ENCODE results near the gene CELF5. TPM values are rescaled to one million over a fixed set of nuclear protein-coding genes. Genes with fewer than 3 reads are reported as not detected.

Gene CELF5
- total RNA-seq, 4 donors from 2014 or later = not detected

- intact Hi-C loops (cut with DNase I; ENCODE audit: low total_unique reads) (no loop called here), in situ Hi-C loops (cut with MboI; ENCODE audit: low sequenced_read_pairs in 4 of 4) (no loop called here)
- ATAC-seq = no peak
- H3K4me3 ChIP-seq = no peak overlapping the region
- no peaks in the 10 kb centered on the region for H3K4me1 ChIP-seq
- peaks cover 0 to 7% (median 0%) of the 10 kb centered on the region in 3 donors for H3K9me3 ChIP-seq
- H3K27me3 ChIP-seq = peaks cover 0 to 6% (median 4%) of the 10 kb centered on the region in 3 donors
- no peak overlapping the region for H3K27ac ChIP-seq
- no peak for DNase-seq
- TF ChIP-seq CTCF (IDR thresholded peaks at IDR 0.05 in 4 of 5, conservative IDR thresholded peaks at IDR 0.05 in 1 of 5) (no peak), POLR2A (IDR thresholded peaks at IDR 0.05) (no peak)
- no peaks in the 10 kb centered on the region for H3K36me3 ChIP-seq
These were observed 28.2 kb downstream of the CELF5 start for GRCh38 chr19:3252650-3253049.

GRCh38 chr19:3253270-3253669 lies 28.8 kb downstream of the CELF5 start:
- peaks cover 0 to 8% (median 4%) of the 10 kb centered on the region in 3 donors for H3K27me3 ChIP-seq
- H3K4me3 ChIP-seq = no peak overlapping the region
- H3K27ac ChIP-seq = no peak overlapping the region
- no peaks in the 10 kb centered on the region for H3K4me1 ChIP-seq
- DNase-seq (no peak), ATAC-seq (no peak)
- intact Hi-C loops (cut with DNase I; ENCODE audit: low total_unique reads) = no loop called here
- in situ Hi-C loops (cut with MboI; ENCODE audit: low sequenced_read_pairs in 4 of 4) = no loop called here
- no peak for TF ChIP-seq POLR2A (IDR thresholded peaks at IDR 0.05)
- no peak for TF ChIP-seq CTCF (IDR thresholded peaks at IDR 0.05 in 4 of 5, conservative IDR thresholded peaks at IDR 0.05 in 1 of 5)
- H3K9me3 ChIP-seq = peaks cover 0 to 7% (median 0%) of the 10 kb centered on the region in 3 donors
- no peaks in the 10 kb centered on the region for H3K36me3 ChIP-seq

- DNase-seq (no peak), ATAC-seq (no peak)
- Histone ChIP-seq H3K36me3 (no peaks in the 10 kb centered on the region), H3K27ac (no peak overlapping the region), H3K4me3 (no peak overlapping the region), H3K9me3 (peaks cover 0 to 7% (median 0%) of the 10 kb centered on the region in 3 donors), H3K4me1 (no peaks in the 10 kb centered on the region), H3K27me3 (peaks cover 0 to 8% (median 4%) of the 10 kb centered on the region in 3 donors)
- TF ChIP-seq POLR2A (IDR thresholded peaks at IDR 0.05) (no peak), CTCF (IDR thresholded peaks at IDR 0.05 in 4 of 5, conservative IDR thresholded peaks at IDR 0.05 in 1 of 5) (no peak)
- intact Hi-C loops (cut with DNase I; ENCODE audit: low total_unique reads) = no loop called here
- in situ Hi-C loops (cut with MboI; ENCODE audit: low sequenced_read_pairs in 4 of 4) = no loop called here
These were observed 30.1 kb downstream of the CELF5 start for GRCh38 chr19:3254520-3254919.

GRCh38 chr19:3257071-3257470 lies 32.6 kb downstream of the CELF5 start:
- H3K27me3 ChIP-seq = peaks cover 0 to 5% (median 2%) of the 10 kb centered on the region in 3 donors
- in situ Hi-C loops (cut with MboI; ENCODE audit: low sequenced_read_pairs in 4 of 4) (no loop called here), intact Hi-C loops (cut with DNase I; ENCODE audit: low total_unique reads) (no loop called here)

More at GRCh38 chr19:3257071-3257470, 32.6 kb downstream of the CELF5 start:
- ATAC-seq (no peak), DNase-seq (no peak)
- Histone ChIP-seq H3K27ac (no peak overlapping the region), H3K36me3 (no peaks in the 10 kb centered on the region), H3K4me1 (no peaks in the 10 kb centered on the region), H3K4me3 (no peak overlapping the region), H3K9me3 (peaks cover 0 to 7% (median 0%) of the 10 kb centered on the region in 3 donors)
- TF ChIP-seq CTCF (IDR thresholded peaks at IDR 0.05 in 4 of 5, conservative IDR thresholded peaks at IDR 0.05 in 1 of 5) = no peak
- no peak for TF ChIP-seq POLR2A (IDR thresholded peaks at IDR 0.05)

All from gastrocnemius medialis (tissue), 4 donors.